Osteoblast (primary cell): Measurements from ENCODE around the gene ERC1. TPM values are rescaled to one million over a fixed set of nuclear protein-coding genes. Genes with fewer than 3 reads are reported as not detected.
"Not testable (repeated sequence)": the region's sequence is repeated elsewhere in the genome, so short reads cannot be mapped to it uniquely, and the experiment has no call there.

Experiments
- DNase-seq: peaks from one replicate; pipeline ENCODE4 v3.0.0; 2011; ENCODE audit warnings: low spot score, mixed read lengths; ENCODE audit not compliant: insufficient read length; ENCODE audit errors: missing footprints
- H2AFZ ChIP-seq: 2 replicates; pipeline ENCODE4 v1.6.0; 2011; ENCODE audit warnings: mild to moderate bottlenecking, low read length
- H3K27ac ChIP-seq: 2 replicates; pipeline ENCODE4 v1.5.1; 2011; ENCODE audit warnings: mild to moderate bottlenecking, low read depth, low read length, moderate library complexity
- H3K27me3 ChIP-seq: 2 replicates; pipeline ENCODE4 v1.6.0; 2012; ENCODE audit warnings: mild to moderate bottlenecking, control low read depth, inconsistent platforms, low read length, moderate library complexity; ENCODE audit not compliant: insufficient read depth
- H3K36me3 ChIP-seq: 2 replicates; pipeline ENCODE4 v1.5.1; 2011; ENCODE audit warnings: mild to moderate bottlenecking, low read length, control low read depth, moderate library complexity; ENCODE audit not compliant: insufficient read depth
- H3K4me1 ChIP-seq: 2 replicates; pipeline ENCODE4 v1.5.1; 2011; ENCODE audit warnings: mild to moderate bottlenecking, low read length, control low read depth, moderate library complexity; ENCODE audit not compliant: insufficient read depth
- H3K4me2 ChIP-seq: 2 replicates; pipeline ENCODE4 v1.6.0; 2011; ENCODE audit warnings: mild to moderate bottlenecking, low read length; ENCODE audit not compliant: insufficient read depth
- H3K4me3 ChIP-seq: fragments of 200-600 bp; sonication (generic); 3 replicates; pipeline ENCODE4 v1.5.1; 2012; ENCODE audit warnings: mild to moderate bottlenecking, low read length, inconsistent platforms; ENCODE audit not compliant: insufficient read depth
- H3K79me2 ChIP-seq: 2 replicates; pipeline ENCODE4 v1.6.0; 2012; ENCODE audit warnings: mild to moderate bottlenecking, low read length, control low read depth, inconsistent platforms; ENCODE audit not compliant: insufficient read depth
- H3K9me3 ChIP-seq: 2 replicates; pipeline ENCODE4 v1.5.1; 2011; ENCODE audit warnings: low read depth, low read length, control low read depth
- H4K20me1 ChIP-seq: 2 replicates; pipeline ENCODE4 v1.6.0; 2012; ENCODE audit warnings: mild to moderate bottlenecking, low read length, control low read depth; ENCODE audit not compliant: insufficient read depth
- CTCF ChIP-seq: IDR thresholded peaks from 2 replicates; pipeline ENCODE4 v1.5.1; 2011; ENCODE audit warnings: mild to moderate bottlenecking, low read depth, low read length, moderate library complexity; ENCODE audit errors: extremely low read depth
- total RNA-seq: library from RNA; depleted of rRNA; stranded (reverse); fragments of >200 nt; gene quantifications from 2 replicates; pipeline ENCODE4 v1.2.3, GENCODE V29; 2012

ERC1 gene
- total RNA-seq, 1 donor, result 36.2 TPM

DNA sequence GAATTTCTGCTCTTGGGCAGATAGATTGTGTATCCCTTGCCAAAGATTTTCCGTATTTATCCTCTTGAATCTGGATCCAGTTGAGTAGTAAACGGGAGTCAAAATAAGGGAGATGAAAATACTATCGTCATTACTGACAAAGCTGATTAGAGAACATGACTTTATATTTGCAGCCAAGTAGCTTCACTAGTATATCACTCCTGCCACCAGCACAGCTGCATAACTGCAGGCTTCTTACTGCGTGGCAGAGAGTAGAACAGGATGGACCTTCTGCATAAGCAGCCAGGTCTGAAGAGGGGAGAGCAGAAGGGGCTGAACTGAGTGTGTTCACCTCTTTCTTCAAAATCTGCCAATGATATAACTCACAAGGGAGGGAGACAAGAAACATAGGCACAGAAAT lies 319.6 kb downstream of the ERC1 start:
- Histone ChIP-seq H2AFZ (no peak overlapping the region), H3K36me3 (no peaks in the 10 kb centered on the region), H4K20me1 (no peaks in the 10 kb centered on the region), H3K4me2 (no peak overlapping the region), H3K4me3 (no peak overlapping the region), H3K79me2 (no peaks in the 10 kb centered on the region), H3K4me1 (peaks cover 11% of the 10 kb centered on the region), H3K27me3 (no peaks in the 10 kb centered on the region), H3K27ac (no peak overlapping the region), H3K9me3 (no peaks in the 10 kb centered on the region)
- DNase-seq, result peak; percentile 23
- TF ChIP-seq CTCF, result no peak

GRCh38 chr12:1311145-1311544 lies 320.1 kb downstream of the ERC1 start:
- no peaks in the 10 kb centered on the region for H3K79me2 ChIP-seq
- no peaks in the 10 kb centered on the region for H4K20me1 ChIP-seq
- no peak overlapping the region for H3K27ac ChIP-seq
- DNase-seq, result no peak
- no peak for TF ChIP-seq CTCF
- H3K9me3 ChIP-seq, result no peaks in the 10 kb centered on the region
- no peak overlapping the region for H3K4me2 ChIP-seq
- no peaks in the 10 kb centered on the region for H3K27me3 ChIP-seq
- no peak overlapping the region for H2AFZ ChIP-seq
- H3K4me1 ChIP-seq, result peaks cover 11% of the 10 kb centered on the region
- no peaks in the 10 kb centered on the region for H3K36me3 ChIP-seq
- H3K4me3 ChIP-seq, result no peak overlapping the region

DNA sequence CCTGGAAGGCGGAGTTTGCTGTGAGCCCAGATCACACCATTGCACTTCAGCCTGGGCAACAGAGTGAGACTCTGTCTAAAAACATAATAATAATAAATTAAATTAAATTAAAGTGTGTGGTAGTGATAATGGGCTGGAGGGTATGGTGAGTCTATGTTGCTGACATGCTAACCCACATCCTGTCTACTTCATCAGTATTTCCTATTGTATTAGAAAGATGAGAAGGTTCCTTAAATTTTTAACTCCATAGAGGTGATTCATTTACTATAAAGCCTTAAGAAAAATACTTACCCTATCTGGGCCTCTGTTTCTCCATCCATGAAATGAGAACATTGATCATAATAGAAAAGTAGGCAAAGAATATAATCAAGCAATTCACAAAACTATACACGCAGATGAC lies 322.9 kb downstream of the ERC1 start:
- H3K27ac ChIP-seq, result no peak overlapping the region
- H3K36me3 ChIP-seq, result no peaks in the 10 kb centered on the region
- no peak for TF ChIP-seq CTCF
- no peaks in the 10 kb centered on the region for H3K27me3 ChIP-seq
- H2AFZ ChIP-seq, result no peak overlapping the region
- no peaks in the 10 kb centered on the region for H3K9me3 ChIP-seq
- H3K4me2 ChIP-seq, result no peak overlapping the region
- no peaks in the 10 kb centered on the region for H4K20me1 ChIP-seq
- no peaks in the 10 kb centered on the region for H3K79me2 ChIP-seq
- H3K4me1 ChIP-seq, result peaks cover 22% of the 10 kb centered on the region
- no peak for DNase-seq
- H3K4me3 ChIP-seq, result no peak overlapping the region

DNA sequence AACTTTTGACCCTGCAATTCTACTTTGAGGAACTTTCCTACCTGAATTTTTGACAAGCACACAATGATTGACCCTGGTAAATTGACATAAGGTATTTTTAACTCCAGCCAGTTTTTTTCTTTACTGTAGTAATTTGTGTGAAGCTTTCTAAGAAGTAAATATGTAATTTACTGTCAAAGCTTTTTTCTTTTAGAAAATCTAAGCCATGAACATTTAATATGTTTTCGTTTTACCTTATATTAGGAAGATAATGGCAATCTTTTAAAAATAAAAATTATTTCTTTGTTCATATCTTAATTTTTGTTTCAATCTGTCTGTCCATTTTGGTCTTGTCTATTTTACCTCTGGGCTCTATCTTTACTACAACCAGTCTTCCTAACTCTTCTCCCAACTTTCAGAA lies 323.5 kb downstream of the ERC1 start:
- no peak for DNase-seq
- TF ChIP-seq CTCF, result no peak
- H2AFZ ChIP-seq, result no peak overlapping the region
- H3K36me3 ChIP-seq, result no peaks in the 10 kb centered on the region
- no peaks in the 10 kb centered on the region for H3K9me3 ChIP-seq
- no peaks in the 10 kb centered on the region for H3K79me2 ChIP-seq
- no peak overlapping the region for H3K27ac ChIP-seq
- no peaks in the 10 kb centered on the region for H3K27me3 ChIP-seq
- H3K4me2 ChIP-seq, result no peak overlapping the region
- peaks cover 29% of the 10 kb centered on the region for H3K4me1 ChIP-seq
- H3K4me3 ChIP-seq, result no peak overlapping the region
- H4K20me1 ChIP-seq, result no peaks in the 10 kb centered on the region

DNA sequence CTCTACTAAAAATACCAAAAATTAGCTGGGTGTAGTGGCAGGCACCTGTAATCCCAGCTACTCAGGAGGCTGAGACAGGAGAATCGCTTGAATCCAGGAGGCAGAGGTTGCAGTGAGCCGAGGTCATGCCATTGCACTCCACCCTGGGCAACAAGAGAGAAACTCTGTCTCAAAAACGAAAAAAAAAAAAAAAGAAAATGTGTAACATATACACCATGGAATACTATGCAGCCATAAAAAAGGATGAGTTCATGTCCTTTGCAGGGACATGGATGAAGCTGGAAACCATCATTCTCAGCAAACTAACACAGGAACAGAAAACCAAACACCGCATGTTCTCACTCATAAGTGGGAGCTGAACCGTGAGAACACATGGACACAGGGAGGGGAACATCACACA lies 326.0 kb downstream of the ERC1 start:
- H3K27ac ChIP-seq, H3K4me2 ChIP-seq, H3K4me3 ChIP-seq, H3K9me3 ChIP-seq, H3K36me3 ChIP-seq, H4K20me1 ChIP-seq, H3K27me3 ChIP-seq, H3K79me2 ChIP-seq, DNase-seq, H2AFZ ChIP-seq: not testable (repeated sequence)
- peaks cover 30% of the 10 kb centered on the region for H3K4me1 ChIP-seq
